Hepatocyte (in vitro differentiated cells): ENCODE measurements around the gene JAG2. TPM values are rescaled to one million over a fixed set of nuclear protein-coding genes. Genes with fewer than 3 reads are reported as not detected.

ENCODE experiments used
- DNase-seq: peaks from one replicate; pipeline ENCODE4 v3.0.0-alpha.2; 2016; ENCODE audit warnings: low spot score
- H2AFZ ChIP-seq: fragments of 200-600 bp; sonication (generic); 2 replicates; pipeline ENCODE4 v1.6.0; 2016; ENCODE audit warnings: antibody characterized with exemption, mild to moderate bottlenecking
- H3K27ac ChIP-seq: fragments of 200-600 bp; sonication (generic); 2 replicates; pipeline ENCODE4 v1.5.1; 2016; ENCODE audit warnings: mild to moderate bottlenecking
- H3K27me3 ChIP-seq: fragments of 200-600 bp; sonication (generic); 2 replicates; pipeline ENCODE4 v1.6.1; 2016
- H3K36me3 ChIP-seq: fragments of 200-600 bp; sonication (generic); replicated peaks from 2 replicates; pipeline ENCODE4 v1.5.1; 2016; ENCODE audit warnings: low read depth; ENCODE audit not compliant: insufficient read depth
- H3K4me1 ChIP-seq: fragments of 200-600 bp; sonication (generic); 2 replicates; pipeline ENCODE4 v1.5.1; 2016; ENCODE audit warnings: mild to moderate bottlenecking, moderate library complexity; ENCODE audit not compliant: insufficient read depth
- H3K4me2 ChIP-seq: fragments of 200-600 bp; sonication (generic); 2 replicates; pipeline ENCODE4 v1.6.0; 2016
- H3K4me3 ChIP-seq: fragments of 200-600 bp; sonication (generic); 2 replicates; pipeline ENCODE4 v1.5.1; 2016; ENCODE audit warnings: mild to moderate bottlenecking
- H3K79me2 ChIP-seq: fragments of 200-600 bp; sonication (generic); 2 replicates; pipeline ENCODE4 v1.6.0; 2017; ENCODE audit warnings: mild to moderate bottlenecking
- H3K9me2 ChIP-seq: fragments of 200-600 bp; sonication (generic); replicated peaks from 2 replicates; pipeline ENCODE4 v1.6.0; 2017; ENCODE audit warnings: mild to moderate bottlenecking; ENCODE audit not compliant: insufficient read depth
- H3K9me3 ChIP-seq: fragments of 200-600 bp; sonication (generic); 2 replicates; pipeline ENCODE4 v1.5.1; 2016; ENCODE audit warnings: low read depth, mild to moderate bottlenecking
- H4K20me1 ChIP-seq: fragments of 200-600 bp; sonication (generic); 2 replicates; pipeline ENCODE4 v1.6.0; 2016; ENCODE audit warnings: mild to moderate bottlenecking; ENCODE audit not compliant: insufficient read depth, poor library complexity, severe bottlenecking
- EZH2 ChIP-seq: fragments of 200-600 bp; sonication (generic); IDR thresholded peaks from 2 replicates; pipeline ENCODE4 v1.6.1; 2016; ENCODE audit warnings: antibody characterized with exemption, mild to moderate bottlenecking, borderline replicate concordance
- EZH2phosphoT487 ChIP-seq: fragments of 200-600 bp; sonication (generic); IDR thresholded peaks from one replicate; pipeline ENCODE4 v1.6.1; 2018; ENCODE audit warnings: antibody characterized with exemption, mild to moderate bottlenecking, low read depth, moderate library complexity; ENCODE audit not compliant: unreplicated experiment, severe bottlenecking
- WGBS: methylation state at CpG from one replicate; pipeline ENCODE4 v1.1.6; 2016; ENCODE audit warnings: low lambda C conversion rate; ENCODE audit errors: missing lambda C conversion rate; 5-methylcytosine and 5-hydroxymethylcytosine counted together
- polyA plus RNA-seq: library from polyadenylated mRNA; unstranded; fragments of >200 nt; fragmentation: Nextera tagmentation; extraction: Ambion mirVana; gene quantifications from 2 replicates; pipeline ENCODE4 v1.2.1, GENCODE V29; 2016
- total RNA-seq: library from RNA; depleted of rRNA; stranded (reverse); fragments of >200 nt; gene quantifications from 2 replicates; pipeline ENCODE4 v1.2.3, GENCODE V29; 2014
- TF ChIP-seq, protein P1 (sequence below): fragments of 200-600 bp; sonication (generic); IDR thresholded peaks from 2 replicates; pipeline ENCODE4 v1.5.1; 2016; ENCODE audit warnings: antibody characterized with exemption, mild to moderate bottlenecking; ENCODE audit not compliant: poor library complexity

JAG2 gene
- total and polyA plus RNA-seq, 2 experiments from 2014 or later = 4.1 to 6.1 TPM

DNA sequence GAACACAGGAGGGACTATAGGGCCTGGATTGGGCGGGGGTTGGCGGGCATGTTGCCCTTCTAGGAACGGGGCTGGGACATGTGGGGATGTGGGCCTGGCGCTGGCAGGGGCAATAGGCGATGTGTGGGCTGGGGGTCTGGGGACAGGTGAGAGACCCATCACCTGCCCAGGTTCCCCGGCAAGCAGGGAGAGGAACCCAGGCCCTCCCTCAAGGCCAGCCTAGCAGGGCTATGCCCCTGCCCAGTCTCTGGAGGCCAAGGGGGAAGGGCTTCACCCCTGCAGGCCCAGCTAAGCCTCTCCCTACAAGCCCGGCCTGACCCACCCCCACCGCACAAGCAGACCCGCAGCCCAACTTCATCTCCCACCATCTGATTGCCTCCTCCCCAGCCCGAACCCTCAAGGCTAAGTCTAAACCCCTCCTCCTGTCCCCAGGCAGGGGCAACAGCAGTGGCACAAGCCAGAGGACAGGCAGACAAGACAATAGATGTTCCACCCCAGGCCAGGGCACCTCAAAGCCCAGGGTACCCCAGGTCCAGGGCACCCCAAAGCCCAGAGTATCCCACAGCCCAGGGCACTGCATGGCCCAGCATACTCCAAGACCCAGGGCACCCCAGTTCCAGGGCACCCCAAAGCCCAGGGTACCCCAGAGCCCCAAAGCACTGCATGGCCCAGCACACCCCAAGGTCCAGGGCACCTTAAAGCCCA lies 6.5 kb downstream of the JAG2 start:
- Histone ChIP-seq H2AFZ (no peak overlapping the region), H3K4me2 (no peak overlapping the region)

GRCh38 chr14:105161309-105161708 lies 7.3 kb downstream of the JAG2 start:
- H3K36me3 ChIP-seq = no peaks in the 10 kb centered on the region
- no peak overlapping the region for H3K4me2 ChIP-seq
- WGBS = 85% methylated on average over 15 of the region's 15 CpGs
- H3K9me2 ChIP-seq = no peaks in the 10 kb centered on the region
- no peaks in the 10 kb centered on the region for H3K27me3 ChIP-seq
- no peaks in the 10 kb centered on the region for H3K79me2 ChIP-seq
- H3K27ac ChIP-seq = no peak overlapping the region
- no peak for DNase-seq
- H3K4me3 ChIP-seq = no peak overlapping the region
- no peaks in the 10 kb centered on the region for H3K4me1 ChIP-seq
- H2AFZ ChIP-seq = no peak overlapping the region
- no peaks in the 10 kb centered on the region for H4K20me1 ChIP-seq
- H3K9me3 ChIP-seq = no peaks in the 10 kb centered on the region
- TF ChIP-seq, protein P1, sequence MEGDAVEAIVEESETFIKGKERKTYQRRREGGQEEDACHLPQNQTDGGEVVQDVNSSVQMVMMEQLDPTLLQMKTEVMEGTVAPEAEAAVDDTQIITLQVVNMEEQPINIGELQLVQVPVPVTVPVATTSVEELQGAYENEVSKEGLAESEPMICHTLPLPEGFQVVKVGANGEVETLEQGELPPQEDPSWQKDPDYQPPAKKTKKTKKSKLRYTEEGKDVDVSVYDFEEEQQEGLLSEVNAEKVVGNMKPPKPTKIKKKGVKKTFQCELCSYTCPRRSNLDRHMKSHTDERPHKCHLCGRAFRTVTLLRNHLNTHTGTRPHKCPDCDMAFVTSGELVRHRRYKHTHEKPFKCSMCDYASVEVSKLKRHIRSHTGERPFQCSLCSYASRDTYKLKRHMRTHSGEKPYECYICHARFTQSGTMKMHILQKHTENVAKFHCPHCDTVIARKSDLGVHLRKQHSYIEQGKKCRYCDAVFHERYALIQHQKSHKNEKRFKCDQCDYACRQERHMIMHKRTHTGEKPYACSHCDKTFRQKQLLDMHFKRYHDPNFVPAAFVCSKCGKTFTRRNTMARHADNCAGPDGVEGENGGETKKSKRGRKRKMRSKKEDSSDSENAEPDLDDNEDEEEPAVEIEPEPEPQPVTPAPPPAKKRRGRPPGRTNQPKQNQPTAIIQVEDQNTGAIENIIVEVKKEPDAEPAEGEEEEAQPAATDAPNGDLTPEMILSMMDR = no peak
- TF ChIP-seq EZH2 (no peak), EZH2phosphoT487 (no peak)

More for the DNA sequence above, 6.5 kb downstream of the JAG2 start:
- H3K4me3 ChIP-seq = no peak overlapping the region
- no peak for DNase-seq
- TF ChIP-seq EZH2 = no peak
- TF ChIP-seq, protein P1 = no peak
- no peaks in the 10 kb centered on the region for H3K9me2 ChIP-seq
- 93% methylated on average over 8 of the region's 10 CpGs for WGBS
- no peaks in the 10 kb centered on the region for H3K36me3 ChIP-seq
- no peaks in the 10 kb centered on the region for H3K9me3 ChIP-seq
- no peaks in the 10 kb centered on the region for H3K79me2 ChIP-seq
- no peaks in the 10 kb centered on the region for H4K20me1 ChIP-seq
- no peak overlapping the region for H3K27ac ChIP-seq
- no peaks in the 10 kb centered on the region for H3K4me1 ChIP-seq
- H3K27me3 ChIP-seq = peaks cover 6% of the 10 kb centered on the region

GRCh38 chr14:105160776-105161175 lies 7.8 kb downstream of the JAG2 start:
- no peak overlapping the region for H2AFZ ChIP-seq
- TF ChIP-seq, protein P1 = no peak
- TF ChIP-seq EZH2phosphoT487 = no peak
- no peak for TF ChIP-seq EZH2
- no peaks in the 10 kb centered on the region for H3K36me3 ChIP-seq
- H3K79me2 ChIP-seq = no peaks in the 10 kb centered on the region
- no peak overlapping the region for H3K27ac ChIP-seq
- no peak for DNase-seq
- no peaks in the 10 kb centered on the region for H4K20me1 ChIP-seq
- 95% methylated on average over 12 of the region's 12 CpGs for WGBS
- H3K4me1 ChIP-seq = no peaks in the 10 kb centered on the region
- no peak overlapping the region for H3K4me3 ChIP-seq
- H3K9me3 ChIP-seq = no peaks in the 10 kb centered on the region
- no peaks in the 10 kb centered on the region for H3K9me2 ChIP-seq
- no peaks in the 10 kb centered on the region for H3K27me3 ChIP-seq
- no peak overlapping the region for H3K4me2 ChIP-seq
